T1000 (cell line): ENCODE results near the gene LRP8.
"Not testable (repeated sequence)": the region's sequence is repeated elsewhere in the genome, so short reads cannot be mapped to it uniquely, and the experiment has no call there.

Source experiments
- DNase-seq: peaks from one replicate; lab custom pipeline; 2025; ENCODE audit warnings: mixed read lengths; lab: John Stamatoyannopoulos, UW

Gene LRP8

GRCh38 chr1:53283156-53283555 lies 44.7 kb downstream of the LRP8 start:
- not testable (repeated sequence) for DNase-seq

- DNase-seq, result no peak
Measured at GRCh38 chr1:53281133-53281532, 46.7 kb downstream of the LRP8 start.

GRCh38 chr1:53280496-53280895 lies 47.4 kb downstream of the LRP8 start:
- DNase-seq, result no peak

GRCh38 chr1:53279296-53280200 lies 48.3 kb downstream of the LRP8 start:
- no peak for DNase-seq

GRCh38 chr1:53278298-53278725 lies 49.6 kb downstream of the LRP8 start:
- DNase-seq, result peak; percentile 66

- no peak for DNase-seq
Measured at GRCh38 chr1:53277326-53277725, 50.5 kb downstream of the LRP8 start.

GRCh38 chr1:53276902-53277281 lies 51.0 kb downstream of the LRP8 start:
- DNase-seq, result no peak

- DNase-seq, result no peak
Measured at GRCh38 chr1:53276153-53276901, 51.5 kb downstream of the LRP8 start.

- DNase-seq, result no peak
Measured at GRCh38 chr1:53275566-53275965, 52.3 kb downstream of the LRP8 start.

GRCh38 chr1:53274541-53275185 lies 53.2 kb downstream of the LRP8 start:
- no peak for DNase-seq

GRCh38 chr1:53274026-53274425 lies 53.8 kb downstream of the LRP8 start:
- DNase-seq, result no peak

GRCh38 chr1:53273526-53273925 lies 54.3 kb downstream of the LRP8 start:
- no peak for DNase-seq

GRCh38 chr1:53272349-53272748 lies 55.5 kb downstream of the LRP8 start:
- DNase-seq, result no peak

GRCh38 chr1:53271446-53272090 lies 56.3 kb downstream of the LRP8 start:
- DNase-seq, result no peak

GRCh38 chr1:53270873-53271272 lies 57.0 kb downstream of the LRP8 start:
- DNase-seq, result no peak

GRCh38 chr1:53270107-53270506 lies 57.8 kb downstream of the LRP8 start:
- no peak for DNase-seq

GRCh38 chr1:53267761-53268160 lies 60.1 kb downstream of the LRP8 start:
- DNase-seq, result no peak

- DNase-seq, result no peak
Measured at GRCh38 chr1:53266038-53266437, 61.8 kb downstream of the LRP8 start.

- no peak for DNase-seq
Measured at GRCh38 chr1:53265581-53265980, 62.3 kb downstream of the LRP8 start.

GRCh38 chr1:53264048-53264447 lies 63.8 kb downstream of the LRP8 start:
- no peak for DNase-seq

- DNase-seq, result no peak
Measured at GRCh38 chr1:53262000-53262399, 65.9 kb downstream of the LRP8 start.

GRCh38 chr1:53260631-53261247 lies 67.1 kb downstream of the LRP8 start:
- no peak for DNase-seq
